Upper lobe of left lung (tissue), 4 donors: ENCODE results near the gene PEX13.

Experiments
- CTCF ChIP-seq, 6 experiments: fragments of 450-650 bp in 4 of 6; fragments of 200-600 bp in 2 of 6; sonication (generic) in 2 of 6; IDR thresholded peaks; one replicate each; pipeline ENCODE4 v1.5.1; 2016 to 2019; ENCODE audit warnings: antibody characterized with exemption in 6 of 6
- EP300 ChIP-seq, 4 donors: sonication (generic); formaldehyde crosslinking; IDR thresholded peaks; one replicate each; pipeline ENCODE4 v1.5.1; 2017; ENCODE audit warnings: antibody characterized with exemption in 4 of 4, control low read depth in 2 of 4
- POLR2A ChIP-seq, 4 donors: fragments of 450-650 bp; IDR thresholded peaks; one replicate each; pipeline ENCODE4 v1.5.1; 2016 to 2017; ENCODE audit warnings: antibody characterized with exemption in 4 of 4, mild to moderate bottlenecking in 2 of 4
- POLR2AphosphoS5 ChIP-seq, 2 donors: sonication (generic); formaldehyde crosslinking; IDR thresholded peaks; one replicate each; pipeline ENCODE4 v1.5.1; 2017; ENCODE audit warnings: antibody characterized with exemption in 2 of 2

DNA sequence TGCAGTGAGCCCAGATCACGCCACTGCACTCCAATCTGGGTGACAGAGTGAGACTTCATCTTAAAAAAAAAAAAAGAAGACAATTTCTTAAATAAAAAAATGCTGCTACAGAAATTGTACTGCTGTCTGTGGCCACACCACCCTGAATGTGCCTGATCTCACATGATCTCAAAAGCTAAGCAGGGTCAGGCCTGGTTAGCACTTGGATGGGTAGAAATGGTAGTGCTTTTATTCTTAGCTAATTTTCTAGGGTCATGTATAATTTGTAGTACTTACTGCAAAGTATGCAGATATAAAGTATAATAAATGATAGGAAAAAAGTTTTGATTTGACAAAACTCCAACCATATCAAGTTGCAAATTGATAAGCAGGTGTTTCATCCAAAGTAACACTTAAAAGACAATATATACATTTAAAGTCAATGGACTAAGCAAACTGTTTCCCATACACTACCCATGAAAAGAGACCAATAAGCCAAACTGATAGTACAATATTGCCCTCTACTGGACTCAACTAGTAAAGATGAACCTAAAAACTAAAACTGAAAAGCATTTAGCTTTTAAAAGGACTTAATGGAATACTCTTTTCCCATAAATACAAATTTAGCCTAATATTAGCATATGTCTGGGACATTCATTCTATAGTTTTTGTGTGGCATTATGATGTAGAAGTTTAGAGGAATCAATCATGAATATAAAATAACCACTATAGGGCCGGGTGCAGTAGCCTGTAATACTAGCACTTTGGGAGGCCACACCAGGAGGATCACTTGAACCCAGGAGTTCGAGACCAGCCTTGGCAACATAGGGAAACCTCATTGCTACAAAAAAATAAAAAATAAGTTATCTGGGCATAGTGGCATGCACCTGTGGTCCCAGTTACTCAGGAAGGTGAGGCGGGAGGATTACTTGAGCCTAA is 18.6 kb upstream of the PEX13 start:
- peak; percentile 26 to 72 (median 63) for TF ChIP-seq CTCF (IDR thresholded peaks at IDR 0.05)
- TF ChIP-seq POLR2AphosphoS5 (IDR thresholded peaks at IDR 0.05), result no peak
- TF ChIP-seq EP300 (IDR thresholded peaks at IDR 0.05), result no peak
- no peak for TF ChIP-seq POLR2A (IDR thresholded peaks at IDR 0.05)
